NT2/D1 (cell line): ENCODE data around the gene OOSP4A.
"Not testable (repeated sequence)": the region's sequence is repeated elsewhere in the genome, so short reads cannot be mapped to it uniquely, and the experiment has no call there.

Experiments
- DNase-seq: peaks from one replicate; pipeline ENCODE4 v3.0.0-alpha.2; 2011; ENCODE audit warnings: low read depth, low spot score
- H3K27me3 ChIP-seq: 2 replicates; pipeline ENCODE4 v1.6.0; 2011; ENCODE audit warnings: mild to moderate bottlenecking; ENCODE audit not compliant: insufficient read length, insufficient read depth
- H3K36me3 ChIP-seq: 2 replicates; pipeline ENCODE4 v1.6.1; 2011; ENCODE audit warnings: mild to moderate bottlenecking, low read length, mixed read lengths; ENCODE audit not compliant: insufficient read depth, insufficient read length
- H3K4me1 ChIP-seq: 2 replicates; pipeline ENCODE4 v1.5.1; 2011; ENCODE audit not compliant: insufficient read depth, insufficient read length
- H3K4me3 ChIP-seq: 2 replicates; pipeline ENCODE4 v1.5.1; 2011; ENCODE audit warnings: low read depth; ENCODE audit not compliant: insufficient read length
- H3K9ac ChIP-seq: 2 replicates; pipeline ENCODE4 v1.6.0; 2011; ENCODE audit warnings: low read depth; ENCODE audit not compliant: insufficient read length
- H3K9me3 ChIP-seq: 2 replicates; pipeline ENCODE4 v1.5.1; 2011; ENCODE audit warnings: mild to moderate bottlenecking, low read length; ENCODE audit not compliant: insufficient read depth
- SUZ12 ChIP-seq: IDR thresholded peaks from 2 replicates; pipeline ENCODE4 v1.6.1; 2011; ENCODE audit not compliant: insufficient read length, insufficient read depth; ENCODE audit errors: extremely low read depth
- YY1 ChIP-seq: IDR thresholded peaks from 2 replicates; pipeline ENCODE4 v1.6.1; 2011; ENCODE audit not compliant: insufficient read length, insufficient read depth
- ZNF274 ChIP-seq: IDR thresholded peaks from 2 replicates; pipeline ENCODE4 v1.6.1; 2011; ENCODE audit warnings: mild to moderate bottlenecking, low read depth, low read length

Gene OOSP4A

DNA sequence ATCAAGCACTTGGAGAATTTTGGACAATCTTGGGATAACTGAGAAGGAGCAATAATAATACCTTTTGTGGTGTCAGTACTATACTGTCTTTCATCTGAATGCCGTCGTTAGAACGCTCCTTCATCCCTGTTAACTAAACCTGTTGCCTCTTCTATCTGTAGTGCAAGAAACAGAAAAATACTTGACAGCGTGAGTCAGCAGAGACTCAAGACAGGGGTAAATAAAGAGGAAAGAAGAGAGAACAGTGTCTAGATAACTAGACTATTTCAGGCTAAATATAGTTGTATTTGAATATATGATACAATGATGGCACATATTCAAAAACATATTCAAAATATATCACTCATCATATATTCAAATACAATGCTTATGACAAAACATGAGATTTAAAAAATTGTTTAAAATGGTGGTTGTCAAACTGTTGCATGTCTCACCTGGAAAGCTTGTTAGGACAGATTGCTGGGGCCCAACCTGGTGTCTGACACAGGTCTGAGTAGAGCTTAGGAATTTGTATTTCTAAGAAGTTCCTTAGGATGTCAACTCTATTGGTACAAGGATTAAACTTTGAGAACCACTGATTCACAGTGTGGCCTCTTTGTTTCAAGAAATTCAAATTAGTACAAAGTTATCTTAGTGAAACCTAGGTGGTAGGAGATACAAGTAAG is 17.4 kb downstream of the OOSP4A start:
- no peaks in the 10 kb centered on the region for H3K27me3 ChIP-seq
- H3K9me3 ChIP-seq: no peaks in the 10 kb centered on the region
- TF ChIP-seq ZNF274: no peak
- no peak for TF ChIP-seq SUZ12
- no peak for TF ChIP-seq YY1
- DNase-seq: no peak
- H3K4me3 ChIP-seq: no peak overlapping the region
- H3K4me1 ChIP-seq: no peaks in the 10 kb centered on the region
- no peak overlapping the region for H3K9ac ChIP-seq
- H3K36me3 ChIP-seq: no peaks in the 10 kb centered on the region

DNA sequence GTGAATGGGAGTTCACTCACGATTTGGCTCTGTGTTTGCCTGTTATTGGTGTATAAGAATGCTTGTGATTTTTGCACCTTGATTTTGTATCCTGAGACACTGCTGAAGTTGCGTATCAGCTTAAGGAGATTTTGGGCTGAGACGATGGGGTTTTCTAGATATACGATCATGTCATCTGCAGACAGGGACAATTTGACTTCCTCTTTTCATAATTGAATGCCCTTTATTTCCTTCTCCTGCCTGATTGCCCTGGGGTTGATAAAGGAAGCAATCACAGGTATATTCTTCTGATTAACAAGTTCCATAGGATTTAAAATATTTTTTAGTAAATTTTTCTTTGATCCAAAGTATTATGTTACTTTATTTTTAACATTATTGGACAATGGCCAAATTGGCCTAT is 18.2 kb downstream of the OOSP4A start:
- H3K9ac ChIP-seq, H3K4me1 ChIP-seq, H3K36me3 ChIP-seq, H3K27me3 ChIP-seq, H3K4me3 ChIP-seq, DNase-seq, H3K9me3 ChIP-seq: not testable (repeated sequence)

GRCh38 chr11:59983212-59983611 is 19.4 kb downstream of the OOSP4A start:
- no peaks in the 10 kb centered on the region for H3K9me3 ChIP-seq
- no peaks in the 10 kb centered on the region for H3K4me1 ChIP-seq
- DNase-seq: no peak
- H3K27me3 ChIP-seq: no peaks in the 10 kb centered on the region
- H3K9ac ChIP-seq: no peak overlapping the region
- H3K4me3 ChIP-seq: no peak overlapping the region
- TF ChIP-seq ZNF274 (no peak), SUZ12 (no peak), YY1 (no peak)
- H3K36me3 ChIP-seq: no peaks in the 10 kb centered on the region

- DNase-seq: no peak
- no peaks in the 10 kb centered on the region for H3K9me3 ChIP-seq
- no peaks in the 10 kb centered on the region for H3K27me3 ChIP-seq
- no peaks in the 10 kb centered on the region for H3K36me3 ChIP-seq
- no peak for TF ChIP-seq SUZ12
- TF ChIP-seq ZNF274: no peak
- TF ChIP-seq YY1: no peak
- H3K4me1 ChIP-seq: no peaks in the 10 kb centered on the region
- H3K4me3 ChIP-seq: no peak overlapping the region
- no peak overlapping the region for H3K9ac ChIP-seq
Observed at GRCh38 chr11:59984368-59984767, 20.5 kb downstream of the OOSP4A start.

- H3K4me1 ChIP-seq: no peaks in the 10 kb centered on the region
- no peaks in the 10 kb centered on the region for H3K36me3 ChIP-seq
- no peak overlapping the region for H3K9ac ChIP-seq
- H3K9me3 ChIP-seq: no peaks in the 10 kb centered on the region
- TF ChIP-seq SUZ12 (no peak), ZNF274 (no peak), YY1 (no peak)
- no peak overlapping the region for H3K4me3 ChIP-seq
- H3K27me3 ChIP-seq: no peaks in the 10 kb centered on the region
- DNase-seq: no peak
Observed at GRCh38 chr11:59990421-59990820, 26.6 kb downstream of the OOSP4A start.

- TF ChIP-seq YY1 (no peak), ZNF274 (no peak), SUZ12 (no peak)
- Histone ChIP-seq H3K36me3 (no peaks in the 10 kb centered on the region), H3K9me3 (no peaks in the 10 kb centered on the region), H3K4me1 (no peaks in the 10 kb centered on the region), H3K4me3 (no peak overlapping the region), H3K27me3 (no peaks in the 10 kb centered on the region), H3K9ac (no peak overlapping the region)
- no peak for DNase-seq
Observed at GRCh38 chr11:59992425-59992824, 28.6 kb downstream of the OOSP4A start.

GRCh38 chr11:59997800-59998199 is 34.0 kb downstream of the OOSP4A start:
- H3K4me1 ChIP-seq: no peaks in the 10 kb centered on the region
- no peak overlapping the region for H3K4me3 ChIP-seq
- no peak overlapping the region for H3K9ac ChIP-seq
- TF ChIP-seq SUZ12: no peak
- no peak for TF ChIP-seq ZNF274
- TF ChIP-seq YY1: no peak
- no peaks in the 10 kb centered on the region for H3K27me3 ChIP-seq
- no peaks in the 10 kb centered on the region for H3K36me3 ChIP-seq
- peaks cover 13% of the 10 kb centered on the region for H3K9me3 ChIP-seq
- DNase-seq: no peak

GRCh38 chr11:59999691-60000090 is 35.9 kb downstream of the OOSP4A start:
- H3K9me3 ChIP-seq: peaks cover 13% of the 10 kb centered on the region
- no peak for TF ChIP-seq YY1
- peak; percentile 53; the same call in 1 of the 2 replicates for TF ChIP-seq ZNF274

More at GRCh38 chr11:59999691-60000090, 35.9 kb downstream of the OOSP4A start:
- H3K4me3 ChIP-seq: no peak overlapping the region
- H3K36me3 ChIP-seq: no peaks in the 10 kb centered on the region
- H3K4me1 ChIP-seq: no peaks in the 10 kb centered on the region
- H3K9ac ChIP-seq: no peak overlapping the region
- no peaks in the 10 kb centered on the region for H3K27me3 ChIP-seq
- no peak for DNase-seq
